GM12878 (cell line): ENCODE measurements around the gene SPAG7.

Source experiments
- ATF2 ChIP-seq: IDR thresholded peaks from 2 replicates; pipeline ENCODE4 v1.6.1; 2012; ENCODE audit warnings: low read length, inconsistent platforms
- CTCF ChIP-seq, 3 experiments: IDR thresholded peaks in 2 of 3; conservative IDR thresholded peaks in 1 of 3; 2 replicates each; pipeline ENCODE4 v1.5.1; 2011; ENCODE audit warnings: low read depth in 3 of 3, low read length in 3 of 3, mild to moderate bottlenecking in 3 of 3, control low read depth in 2 of 3, moderate library complexity in 2 of 3, inconsistent platforms in 1 of 3, mixed read lengths in 1 of 3; ENCODE audit not compliant: control insufficient read depth in 2 of 3, insufficient read depth in 1 of 3; ENCODE audit errors: extremely low read depth in 1 of 3
- MAX ChIP-seq: IDR thresholded peaks from 2 replicates; pipeline ENCODE4 v1.6.1; 2012; ENCODE audit warnings: low read depth, low read length, improper control_type of control experiment

GRCh38 chr17:4972752-4973151 lies 5.1 kb upstream of the SPAG7 start:
- no peak for TF ChIP-seq MAX
- no peak for TF ChIP-seq CTCF (IDR thresholded peaks at IDR 0.05 in 2 of 3, conservative IDR thresholded peaks at IDR 0.05 in 1 of 3; ENCODE audit: control insufficient read depth in 2 of 3, extremely low read depth in 1 of 3, insufficient read depth in 1 of 3, low read depth in 3 of 3, low read length in 3 of 3)
- no peak for TF ChIP-seq ATF2
